T47D (cell line): Measurements from ENCODE around the gene CDKN2AIP.
A peak's percentile ranks its signal among the peaks of the same experiment; 100 is the strongest.

Source experiments
- DNase-seq, 2 experiments: peaks; one replicate each; pipeline versions ENCODE4 v3.0.0 to v3.0.0-alpha.2; 2011 to 2012; ENCODE audit warnings: low read depth in 1 of 2, low spot score in 1 of 2
- JUND ChIP-seq: IDR thresholded peaks from 2 replicates; pipeline ENCODE4 v1.6.1; 2012; ENCODE audit warnings: low read depth
- in situ Hi-C: cut with HindIII; loops from 2 replicates; pipeline ENCODE4 v1.10.0; 2016; ENCODE audit warnings: low sequenced_read_pairs, low pct_unique_long_range_greater_than_20kb

CDKN2AIP gene, protein sequence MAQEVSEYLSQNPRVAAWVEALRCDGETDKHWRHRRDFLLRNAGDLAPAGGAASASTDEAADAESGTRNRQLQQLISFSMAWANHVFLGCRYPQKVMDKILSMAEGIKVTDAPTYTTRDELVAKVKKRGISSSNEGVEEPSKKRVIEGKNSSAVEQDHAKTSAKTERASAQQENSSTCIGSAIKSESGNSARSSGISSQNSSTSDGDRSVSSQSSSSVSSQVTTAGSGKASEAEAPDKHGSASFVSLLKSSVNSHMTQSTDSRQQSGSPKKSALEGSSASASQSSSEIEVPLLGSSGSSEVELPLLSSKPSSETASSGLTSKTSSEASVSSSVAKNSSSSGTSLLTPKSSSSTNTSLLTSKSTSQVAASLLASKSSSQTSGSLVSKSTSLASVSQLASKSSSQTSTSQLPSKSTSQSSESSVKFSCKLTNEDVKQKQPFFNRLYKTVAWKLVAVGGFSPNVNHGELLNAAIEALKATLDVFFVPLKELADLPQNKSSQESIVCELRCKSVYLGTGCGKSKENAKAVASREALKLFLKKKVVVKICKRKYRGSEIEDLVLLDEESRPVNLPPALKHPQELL

DNA sequence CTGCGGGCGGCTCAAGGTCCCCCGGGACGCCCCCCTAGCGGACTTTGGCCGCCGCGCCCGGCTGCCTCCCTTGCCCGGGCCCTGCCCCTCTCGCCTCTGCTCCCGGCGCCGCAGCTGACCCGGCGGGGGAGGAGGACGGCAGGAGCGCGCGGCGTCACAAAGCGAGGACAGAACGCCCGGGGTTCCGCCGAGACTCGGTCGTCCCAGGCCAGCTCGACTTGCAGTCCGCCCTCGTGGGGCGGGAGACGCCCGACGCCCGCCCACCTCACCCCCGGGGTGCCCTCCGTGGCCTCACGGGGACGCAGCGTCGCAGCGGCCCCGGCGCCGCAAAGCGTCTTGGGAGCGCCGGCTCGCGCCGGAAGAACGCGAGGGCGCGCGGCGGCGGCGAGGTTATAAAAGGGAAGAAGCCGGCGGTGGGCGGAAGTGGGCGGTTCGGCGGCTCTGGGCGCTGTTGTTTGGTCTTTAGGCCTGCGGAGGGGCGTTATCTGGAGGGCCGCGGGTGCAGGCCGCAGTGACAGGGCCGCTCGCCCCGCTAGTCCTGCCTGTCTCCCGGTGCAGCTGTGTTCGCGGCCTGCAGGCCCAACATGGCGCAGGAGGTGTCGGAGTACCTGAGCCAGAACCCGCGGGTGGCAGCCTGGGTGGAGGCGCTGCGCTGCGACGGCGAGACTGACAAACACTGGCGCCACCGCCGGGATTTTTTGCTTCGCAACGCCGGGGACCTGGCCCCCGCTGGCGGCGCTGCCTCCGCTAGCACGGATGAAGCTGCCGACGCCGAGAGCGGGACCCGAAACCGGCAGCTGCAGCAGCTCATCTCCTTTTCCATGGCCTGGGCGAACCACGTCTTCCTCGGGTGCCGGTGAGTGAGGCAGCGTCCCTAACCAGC, at the start of gene CDKN2AIP:
CDKN2AIP (plus strand) TSS at position 423 of the 883 bp plus-strand sequence; CDS start at position 585, 162 bp downstream.
- TF ChIP-seq JUND, result no peak
- peak; percentile 72 to 95 for DNase-seq
- in situ Hi-C loops, result no loop called here

DNA sequence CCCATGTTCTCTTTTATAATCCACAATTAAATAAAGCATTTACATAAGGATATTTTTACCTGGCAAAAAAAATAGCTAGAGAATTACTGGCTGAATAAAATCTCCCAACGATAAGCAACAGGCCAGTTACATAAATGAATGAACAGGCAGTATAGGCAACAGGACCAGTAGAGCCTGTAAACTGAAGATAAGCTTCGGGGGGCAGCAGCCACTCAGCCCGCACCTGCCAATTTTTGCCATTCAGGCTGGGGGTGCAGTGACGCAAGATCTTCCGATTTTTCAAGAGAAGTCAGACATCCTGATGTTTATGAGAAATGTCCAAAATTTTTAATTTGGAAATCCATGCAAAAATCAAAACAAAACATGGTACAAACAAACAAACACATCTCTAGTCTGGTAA, 49.0 kb upstream of the CDKN2AIP start:
- in situ Hi-C loops, result no loop called here
- TF ChIP-seq JUND, result no peak
- no peak for DNase-seq

DNA sequence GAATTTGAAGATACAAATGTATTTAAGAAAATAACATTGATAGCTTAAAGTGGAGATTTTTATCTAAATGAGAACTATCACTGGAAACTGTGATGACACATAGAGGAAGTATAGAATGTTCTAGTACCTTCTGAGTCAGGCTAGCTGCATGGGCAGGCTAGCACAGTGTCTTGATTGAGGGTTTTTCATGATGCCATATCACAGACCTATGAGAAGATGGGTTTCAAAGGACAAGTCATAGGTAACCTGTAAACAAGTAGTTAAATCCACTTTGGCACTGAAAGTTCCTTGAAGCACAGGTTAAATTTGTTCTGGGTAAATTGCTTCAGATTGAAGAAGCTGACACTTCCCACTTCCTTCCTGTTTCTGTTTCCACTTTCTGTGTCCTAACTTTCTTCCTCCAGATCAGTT, 48.2 kb upstream of the CDKN2AIP start:
- TF ChIP-seq JUND, result no peak
- no peak for DNase-seq
- in situ Hi-C loops, result no loop called here

DNA sequence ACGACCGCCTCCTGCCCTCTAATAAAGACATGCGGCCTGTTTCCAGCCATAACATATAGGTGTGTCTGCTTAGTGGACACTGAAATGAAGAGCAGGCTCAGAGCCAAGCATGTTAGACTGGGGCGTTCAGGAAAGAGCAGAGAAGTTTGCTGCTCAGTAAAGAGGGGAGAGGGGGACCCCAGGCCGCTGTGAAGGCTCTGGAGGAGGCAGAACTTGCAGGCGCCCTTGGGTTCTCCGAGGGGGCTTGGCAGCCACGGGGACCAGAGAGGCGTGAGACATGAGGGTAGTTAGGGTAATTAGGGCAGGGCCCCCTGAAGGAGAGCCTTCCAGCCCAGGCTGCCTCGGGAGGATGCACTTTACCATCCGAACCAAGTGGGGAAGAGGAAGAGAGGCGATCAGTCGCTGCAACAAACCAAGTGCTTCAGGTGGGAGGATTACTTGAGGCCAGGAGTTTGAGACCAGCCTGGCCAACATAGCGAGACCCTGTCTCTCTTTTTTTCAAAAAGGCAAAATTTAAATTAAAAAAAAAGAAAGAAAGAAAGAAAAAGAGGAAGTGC, 46.6 kb upstream of the CDKN2AIP start:
- TF ChIP-seq JUND, result no peak
- DNase-seq, result no peak
- in situ Hi-C loops, result no loop called here

DNA sequence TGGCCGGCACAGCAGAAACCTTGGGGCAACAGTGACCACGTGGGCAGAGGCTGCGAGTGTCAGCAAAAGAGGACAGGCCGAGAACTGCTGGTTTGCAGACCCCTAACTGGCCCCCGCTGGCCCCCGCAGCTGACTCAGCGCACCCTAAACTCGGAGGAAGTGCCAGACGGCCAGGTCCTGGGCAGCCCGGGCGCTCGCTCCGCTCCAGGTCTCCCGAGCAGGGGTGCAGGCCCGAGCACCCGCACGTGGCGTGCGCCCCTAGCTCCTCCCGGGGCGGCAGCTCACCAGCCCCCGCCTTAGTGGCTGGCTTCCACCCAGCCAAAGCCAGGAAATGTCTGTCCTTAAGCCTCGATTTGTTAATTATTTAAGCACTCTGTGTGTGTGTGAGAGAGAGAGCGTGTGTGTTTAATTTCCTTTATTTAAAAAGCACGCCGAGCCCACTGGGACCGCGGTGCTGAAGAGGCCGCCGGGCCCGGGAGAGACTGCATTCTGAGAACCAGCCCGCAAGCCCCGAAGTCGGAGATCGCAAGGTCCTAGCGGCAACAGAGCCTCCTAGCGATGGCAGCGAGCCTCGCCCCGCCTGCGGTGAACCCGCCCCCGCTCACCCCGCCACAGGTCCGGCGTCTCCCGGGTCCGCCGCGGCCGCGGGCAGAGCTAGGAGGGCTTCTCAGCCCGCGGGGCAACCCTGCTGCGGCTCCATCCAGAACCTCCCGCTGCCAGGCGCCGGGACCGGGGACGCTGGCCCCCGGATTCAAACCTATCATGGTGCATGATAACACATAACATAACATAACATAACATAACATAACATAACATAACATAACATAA, 45.9 kb upstream of the CDKN2AIP start:
- DNase-seq, result peak; percentile 39 to 61
- in situ Hi-C loops, result no loop called here
- no peak for TF ChIP-seq JUND

DNA sequence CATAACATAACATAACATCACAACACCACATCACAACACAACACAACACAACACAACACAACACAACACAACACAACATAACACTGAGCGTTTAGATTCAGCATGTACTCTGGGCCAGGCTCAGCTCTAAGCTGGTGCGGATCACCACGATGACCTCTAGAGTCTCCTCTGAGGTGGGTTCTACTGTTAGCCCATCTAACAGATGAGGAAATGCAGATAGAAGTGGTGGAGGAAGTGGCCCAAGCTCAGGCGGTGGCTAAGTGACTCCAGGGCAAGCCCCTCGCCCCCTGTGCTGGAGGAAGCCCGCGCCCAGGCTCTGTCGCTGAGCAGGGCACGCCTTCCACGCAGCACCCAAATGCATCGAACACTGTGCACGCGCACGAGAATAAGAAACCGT, 45.3 kb upstream of the CDKN2AIP start:
- DNase-seq, result no peak
- TF ChIP-seq JUND, result no peak
- in situ Hi-C loops, result no loop called here

DNA sequence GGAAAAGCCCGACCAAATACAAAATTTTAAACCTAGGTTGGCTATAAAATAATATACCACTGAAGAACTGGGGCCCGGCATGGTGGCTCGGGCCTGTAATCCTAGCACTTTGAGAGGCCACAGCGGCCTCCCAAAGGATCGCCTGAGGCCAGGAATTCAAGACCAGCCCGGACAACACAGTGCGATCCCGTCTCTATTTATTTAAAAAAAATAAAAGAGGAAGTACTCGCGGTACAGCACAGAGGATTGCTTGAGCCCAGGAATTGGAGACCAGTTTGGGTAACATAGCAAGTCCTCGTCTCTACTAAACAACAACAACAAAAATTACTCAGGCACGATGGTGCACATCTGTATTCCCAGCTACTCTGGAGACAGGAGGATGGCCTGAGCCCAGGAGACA, 44.8 kb upstream of the CDKN2AIP start:
- no peak for TF ChIP-seq JUND
- DNase-seq, result no peak
- in situ Hi-C loops, result no loop called here

DNA sequence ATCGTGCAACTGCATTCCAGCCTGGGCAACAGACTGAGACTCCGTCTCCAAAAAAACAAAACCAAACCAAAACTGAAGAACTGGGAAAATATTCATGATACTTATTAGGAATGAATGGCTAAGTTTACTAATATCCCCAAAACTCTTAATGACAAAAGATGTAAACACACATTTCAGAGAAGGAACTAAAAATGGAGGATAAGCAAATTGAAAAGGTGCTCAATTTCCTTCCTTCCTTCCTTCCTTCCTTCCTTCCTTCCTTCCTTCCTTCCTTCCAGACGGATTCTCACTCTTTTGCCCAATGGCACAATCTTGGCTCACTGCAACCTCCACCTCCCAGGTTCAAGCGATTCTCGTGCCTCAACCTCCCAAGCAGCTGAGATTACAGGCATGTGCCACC, 44.4 kb upstream of the CDKN2AIP start:
- no peak for TF ChIP-seq JUND
- in situ Hi-C loops, result no loop called here
- DNase-seq, result no peak

DNA sequence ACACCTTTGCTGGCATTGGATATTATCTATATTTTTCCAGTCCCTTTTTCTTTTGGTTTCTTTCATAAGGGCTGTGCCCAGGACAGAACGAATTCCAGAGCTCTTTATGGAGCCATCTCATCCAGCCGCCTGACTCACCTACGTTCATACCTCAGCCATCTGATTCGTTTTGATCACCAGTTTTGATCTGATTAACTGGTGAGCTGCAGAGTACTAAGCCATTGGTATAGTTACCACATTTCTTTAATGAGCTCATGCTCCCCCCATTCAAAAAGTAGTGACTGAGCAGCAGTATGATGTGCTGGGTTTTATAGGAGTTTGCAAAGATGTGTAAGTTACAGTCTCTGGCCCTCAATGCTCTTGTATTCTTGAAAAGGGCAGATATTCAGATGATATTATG, 43.0 kb upstream of the CDKN2AIP start:
- no peak for DNase-seq
- no peak for TF ChIP-seq JUND
- in situ Hi-C loops, result no loop called here

DNA sequence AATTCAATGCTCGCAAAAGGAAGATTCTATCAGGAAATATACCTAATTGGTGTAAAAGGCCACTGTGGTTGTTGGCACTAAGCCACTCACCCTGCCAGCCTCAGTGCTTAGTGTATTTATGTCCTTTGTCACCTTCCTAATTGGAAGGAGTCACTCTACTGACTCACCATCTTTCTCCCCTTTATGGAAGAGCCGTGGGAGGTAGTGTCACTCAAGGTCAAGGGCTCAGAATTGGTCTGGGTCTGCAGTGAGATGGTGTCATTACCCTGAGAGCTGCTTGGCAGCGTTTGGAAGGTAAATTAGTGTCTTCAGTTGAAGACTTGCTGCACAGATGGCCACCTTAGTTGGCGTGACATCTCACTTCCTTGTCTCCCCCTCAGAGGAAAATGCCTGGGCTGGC, 41.7 kb upstream of the CDKN2AIP start:
- DNase-seq, result no peak
- no peak for TF ChIP-seq JUND
- in situ Hi-C loops, result no loop called here

DNA sequence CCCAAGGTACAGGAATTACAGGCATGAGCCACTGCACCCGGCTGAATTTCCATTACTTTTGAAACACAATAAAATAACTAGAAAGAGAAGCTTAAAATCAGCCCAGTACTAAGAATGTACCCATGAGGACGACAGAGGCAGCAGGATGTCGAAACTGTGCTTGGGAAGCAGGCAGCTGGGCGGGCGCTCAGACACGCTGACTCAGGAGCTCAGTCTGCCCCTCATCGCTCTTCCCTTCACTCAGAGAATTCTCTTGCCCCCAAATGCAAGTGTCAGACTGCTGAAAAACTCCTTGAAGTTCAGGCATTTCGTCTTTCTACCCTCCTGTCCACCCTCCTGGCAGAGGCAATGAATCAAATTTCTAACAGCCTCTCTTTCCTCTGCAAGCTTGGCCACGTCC, 41.0 kb upstream of the CDKN2AIP start:
- no peak for DNase-seq
- no peak for TF ChIP-seq JUND
- in situ Hi-C loops, result no loop called here

DNA sequence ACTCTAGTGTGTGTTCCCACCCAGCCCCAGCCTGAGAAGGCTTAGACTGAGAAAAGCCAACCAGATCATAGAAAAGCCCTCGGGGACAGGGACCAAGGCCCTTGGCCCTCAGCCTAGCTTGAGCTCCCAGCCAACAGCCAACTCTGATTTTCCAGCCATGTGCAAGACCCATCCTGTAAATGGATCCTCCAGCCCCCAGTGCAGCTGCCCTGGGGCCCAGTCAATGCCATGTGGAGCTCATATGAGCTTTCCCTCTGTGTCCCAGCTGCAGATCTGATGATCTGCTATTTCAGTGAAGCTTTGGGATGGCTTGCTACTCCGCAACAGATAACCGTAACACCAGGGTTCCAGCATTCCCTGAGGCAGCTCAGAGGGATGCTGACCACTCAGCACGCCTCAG, 40.5 kb upstream of the CDKN2AIP start:
- TF ChIP-seq JUND, result no peak
- in situ Hi-C loops, result no loop called here
- no peak for DNase-seq
